ENCODE results near the gene MDP1. TPM values are rescaled to one million over a fixed set of nuclear protein-coding genes. Genes with fewer than 3 reads are reported as not detected.
"Not testable (repeated sequence)": the region's sequence is repeated elsewhere in the genome, so short reads cannot be mapped to it uniquely, and the experiment has no call there.

Gene MDP1
- total RNA-seq, 8 experiments from 2014 or later: 12.1 to 38.8 (median 27.0) TPM

GRCh38 chr14:24245350-24245749 is 29.5 kb upstream of the MDP1 start:
- not testable (repeated sequence) for H3K27ac ChIP-seq; H3K4me3 ChIP-seq; ATAC-seq (replicated peaks in 6 of 8)
- 40 to 100% (median 78%) methylated on average over 1 to 8 of the region's 11 CpGs; no CpG with 5 or more reads in 3 of the 10 experiments for WGBS, 10 experiments
- in situ Hi-C loops (cut with MboI; ENCODE audit: low pct_unique_long_range_greater_than_20kb in 2 of 9, low sequenced_read_pairs in 9 of 9, unreplicated experiment in 9 of 9): loop anchor here in 2 of 9 experiments (10.0 kb wide), 2 partner anchors 49 to 189 kb away; partner anchors contain the start of genes DHRS1 (in 1 of the 2) and NOP9 (in 1 of the 2)
- H3K4me1 ChIP-seq (replicated peaks in 1 of 2): peaks cover 12 to 19% of the 10 kb centered on the region in 2 donors

- in situ Hi-C loops (cut with MboI; ENCODE audit: low pct_unique_long_range_greater_than_20kb in 2 of 9, low sequenced_read_pairs in 9 of 9, unreplicated experiment in 9 of 9): loop anchor here in 2 of 9 experiments (10.0 kb wide), 2 partner anchors 51 to 191 kb away; partner anchors contain the start of genes DHRS1 (in 1 of the 2) and NOP9 (in 1 of the 2)
- Histone ChIP-seq H3K4me3 (peak overlapping the region; percentile 50 to 82 (median 66)), H3K4me1 (replicated peaks in 1 of 2) (peaks cover 12 to 27% of the 10 kb centered on the region in 2 donors), H3K27ac (peak overlapping the region; percentile 94 to 97)
- WGBS, 10 experiments: 13 to 100% (median 50%) methylated on average over 1 to 6 of the region's 10 CpGs; no CpG with 5 or more reads in 2 of the 10 experiments
- peak in 3 of 8 experiments; percentile 0 to 15 (median 7) for ATAC-seq (replicated peaks in 6 of 8)
Observed at GRCh38 chr14:24243336-24243836, 27.5 kb upstream of the MDP1 start.

- peak overlapping the region; percentile 50 to 82 (median 66) for H3K4me3 ChIP-seq
- peak; percentile 69 to 88 (median 81) for ATAC-seq (replicated peaks in 6 of 8)
- H3K27ac ChIP-seq: peak overlapping the region; percentile 94 to 97
- peaks cover 12 to 27% of the 10 kb centered on the region in 2 donors for H3K4me1 ChIP-seq (replicated peaks in 1 of 2)
- WGBS, 10 experiments: 0 to 34% (median 3%) methylated on average over 1 to 19 of the region's 39 CpGs; no CpG with 5 or more reads in 4 of the 10 experiments
- in situ Hi-C loops (cut with MboI; ENCODE audit: low pct_unique_long_range_greater_than_20kb in 2 of 9, low sequenced_read_pairs in 9 of 9, unreplicated experiment in 9 of 9): loop anchor here in 2 of 9 experiments (10.0 kb wide), 2 partner anchors 53 to 193 kb away; partner anchors contain the start of genes DHRS1 (in 1 of the 2) and NOP9 (in 1 of the 2)
Observed at GRCh38 chr14:24241829-24242443, 26.1 kb upstream of the MDP1 start.

- Histone ChIP-seq H3K4me3 (no peak overlapping the region), H3K27ac (no peak overlapping the region), H3K4me1 (replicated peaks in 1 of 2) (peaks cover 12 to 27% of the 10 kb centered on the region in 2 donors)
- WGBS, 10 experiments: 94 to 100% (median 100%) methylated on average over 1 to 5 of the region's 9 CpGs; no CpG with 5 or more reads in 3 of the 10 experiments
- no peak for ATAC-seq (replicated peaks in 6 of 8)
- in situ Hi-C loops (cut with MboI; ENCODE audit: low pct_unique_long_range_greater_than_20kb in 2 of 9, low sequenced_read_pairs in 9 of 9, unreplicated experiment in 9 of 9): loop anchor here in 2 of 9 experiments (10.0 kb wide), 2 partner anchors 54 to 194 kb away; partner anchors contain the start of genes DHRS1 (in 1 of the 2) and NOP9 (in 1 of the 2)
Observed at GRCh38 chr14:24240110-24240918, 24.4 kb upstream of the MDP1 start.

- Histone ChIP-seq H3K27ac (no peak overlapping the region), H3K4me1 (replicated peaks in 1 of 2) (peaks cover 14 to 31% of the 10 kb centered on the region in 2 donors), H3K4me3 (no peak overlapping the region)
- ATAC-seq (replicated peaks in 6 of 8): no peak
- WGBS, 10 experiments: 85 to 100% (median 100%) methylated on average over 1 to 5 of the region's 5 CpGs; no CpG with 5 or more reads in 4 of the 10 experiments
- in situ Hi-C loops (cut with MboI; ENCODE audit: low pct_unique_long_range_greater_than_20kb in 2 of 9, low sequenced_read_pairs in 9 of 9, unreplicated experiment in 9 of 9): no loop called here
Observed at GRCh38 chr14:24238527-24239037, 22.7 kb upstream of the MDP1 start.

DNA sequence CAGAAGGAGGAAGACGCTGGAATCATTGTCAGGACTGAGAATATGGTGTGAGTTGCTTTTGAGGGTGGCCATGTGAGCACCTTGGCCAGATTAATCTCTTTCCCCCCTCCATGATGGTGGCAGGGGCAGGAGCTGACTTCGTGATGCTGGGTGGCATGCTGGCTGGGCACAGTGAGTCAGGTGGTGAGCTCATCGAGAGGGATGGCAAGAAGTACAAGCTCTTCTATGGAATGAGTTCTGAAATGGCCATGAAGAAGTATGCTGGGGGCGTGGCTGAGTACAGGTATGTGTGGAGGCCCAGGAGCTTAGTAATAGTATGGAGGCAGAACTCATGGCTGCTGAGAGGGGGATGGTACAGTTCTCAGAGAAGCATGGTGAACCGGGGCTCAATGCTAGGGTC is 22.3 kb upstream of the MDP1 start:
- Histone ChIP-seq H3K27ac (no peak overlapping the region), H3K4me1 (replicated peaks in 1 of 2) (peaks cover 16 to 33% of the 10 kb centered on the region in 2 donors), H3K4me3 (no peak overlapping the region)
- ATAC-seq (replicated peaks in 6 of 8): no peak
- WGBS, 10 experiments: 58 to 100% (median 82%) methylated on average over 1 to 4 of the region's 5 CpGs; no CpG with 5 or more reads in 4 of the 10 experiments
- in situ Hi-C loops (cut with MboI; ENCODE audit: low pct_unique_long_range_greater_than_20kb in 2 of 9, low sequenced_read_pairs in 9 of 9, unreplicated experiment in 9 of 9): no loop called here

DNA sequence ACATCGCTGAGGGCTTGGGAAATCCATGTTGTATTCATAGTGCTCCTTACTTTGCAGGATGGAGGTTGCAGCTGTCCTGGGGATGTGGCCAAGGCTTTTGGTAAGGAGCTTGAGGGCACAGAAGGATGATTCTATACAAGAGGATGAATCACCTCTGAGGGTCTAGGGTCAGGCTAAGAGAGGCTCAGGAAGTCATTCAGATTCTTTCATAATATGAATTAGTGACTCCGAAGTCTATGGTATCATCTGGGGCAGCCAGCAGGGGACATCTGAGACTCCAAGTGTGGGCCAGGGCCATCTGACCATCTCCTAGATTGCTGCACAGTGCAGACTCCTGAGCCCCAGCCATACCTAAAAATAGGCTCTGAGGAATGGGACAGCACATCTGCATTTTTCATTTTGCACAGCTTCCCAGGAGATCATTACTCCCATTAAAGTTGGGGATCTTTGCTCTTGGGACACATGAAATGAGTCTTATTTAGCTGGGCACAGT is 21.6 kb upstream of the MDP1 start:
- H3K4me1 ChIP-seq (replicated peaks in 1 of 2): peaks cover 17 to 33% of the 10 kb centered on the region in 2 donors
- ATAC-seq (replicated peaks in 6 of 8): no peak
- no peak overlapping the region for H3K4me3 ChIP-seq
- WGBS, 10 experiments: 67 to 100% (median 100%) methylated on average over 1 of the region's 2 CpGs; no CpG with 5 or more reads in 6 of the 10 experiments
- H3K27ac ChIP-seq: no peak overlapping the region
- in situ Hi-C loops (cut with MboI; ENCODE audit: low pct_unique_long_range_greater_than_20kb in 2 of 9, low sequenced_read_pairs in 9 of 9, unreplicated experiment in 9 of 9): no loop called here

- 90 to 100% (median 100%) methylated on average over 1 to 5 of the region's 6 CpGs; no CpG with 5 or more reads in 1 of the 10 experiments for WGBS, 10 experiments
- in situ Hi-C loops (cut with MboI; ENCODE audit: low pct_unique_long_range_greater_than_20kb in 2 of 9, low sequenced_read_pairs in 9 of 9, unreplicated experiment in 9 of 9): no loop called here
- H3K4me3 ChIP-seq: no peak overlapping the region
Observed at GRCh38 chr14:24236689-24237462, 21.0 kb upstream of the MDP1 start.

GRCh38 chr14:24235804-24236688 is 20.2 kb upstream of the MDP1 start:
- Histone ChIP-seq H3K4me3 (no peak overlapping the region), H3K27ac (no peak overlapping the region), H3K4me1 (replicated peaks in 1 of 2) (peaks cover 11 to 30% of the 10 kb centered on the region in 2 donors)
- in situ Hi-C loops (cut with MboI; ENCODE audit: low pct_unique_long_range_greater_than_20kb in 2 of 9, low sequenced_read_pairs in 9 of 9, unreplicated experiment in 9 of 9): no loop called here
- no peak for ATAC-seq (replicated peaks in 6 of 8)
- 83 to 100% (median 98%) methylated on average over 1 to 5 of the region's 5 CpGs; no CpG with 5 or more reads in 3 of the 10 experiments for WGBS, 10 experiments

More at GRCh38 chr14:24236689-24237462, 21.0 kb upstream of the MDP1 start:
- Histone ChIP-seq H3K4me1 (replicated peaks in 1 of 2) (peaks cover 17 to 33% of the 10 kb centered on the region in 2 donors), H3K27ac (no peak overlapping the region)
- ATAC-seq (replicated peaks in 6 of 8): no peak

GRCh38 chr14:24234095-24235005 is 18.5 kb upstream of the MDP1 start:
- 43 to 100% (median 97%) methylated on average over 1 to 3 of the region's 3 CpGs; no CpG with 5 or more reads in 1 of the 10 experiments for WGBS, 10 experiments
- H3K4me1 ChIP-seq (replicated peaks in 1 of 2): peaks cover 11 to 18% of the 10 kb centered on the region in 2 donors
- in situ Hi-C loops (cut with MboI; ENCODE audit: low pct_unique_long_range_greater_than_20kb in 2 of 9, low sequenced_read_pairs in 9 of 9, unreplicated experiment in 9 of 9): no loop called here
- no peak for ATAC-seq (replicated peaks in 6 of 8)
- no peak overlapping the region for H3K27ac ChIP-seq
- H3K4me3 ChIP-seq: no peak overlapping the region
